Lung (tissue), 12 donors: ENCODE data around the gene PCSK5. TPM values are rescaled to one million over a fixed set of nuclear protein-coding genes. Genes with fewer than 3 reads are reported as not detected.

Experiments used
- ATAC-seq: fragments of 200-7000 bp; cut with Tn5 transposase; one replicate; pipeline ENCODE4 v1.9.1; 2020; ENCODE audit warnings: moderate number of reproducible peaks; ENCODE audit not compliant: insufficient read depth, low FRiP score
- DNase-seq, 3 donors: peaks; one replicate each; pipeline ENCODE4 v3.0.0-alpha.2; 2013 to 2017
- H3K27ac ChIP-seq, 2 donors: one replicate each; pipeline ENCODE4 v1.5.1; 2013; ENCODE audit warnings: mild to moderate bottlenecking in 2 of 2, moderate library complexity in 2 of 2, control low read depth in 1 of 2, inconsistent platforms in 1 of 2, low read depth in 1 of 2, low read length in 1 of 2
- H3K27me3 ChIP-seq, 3 donors: one replicate each; pipeline ENCODE4 v1.5.1; 2013; ENCODE audit warnings: low read length in 2 of 3; ENCODE audit not compliant: control insufficient read depth in 3 of 3, insufficient read depth in 3 of 3
- H3K36me3 ChIP-seq, 4 donors: one replicate each; pipeline ENCODE4 v1.5.1; 2013; ENCODE audit warnings: low read length in 4 of 4, mild to moderate bottlenecking in 1 of 4, moderate library complexity in 1 of 4; ENCODE audit not compliant: control insufficient read depth in 4 of 4, insufficient read depth in 4 of 4
- H3K4me1 ChIP-seq, 5 donors: one replicate each; pipeline ENCODE4 v1.5.1; 2013; ENCODE audit warnings: low read length in 5 of 5, mild to moderate bottlenecking in 2 of 5, moderate library complexity in 1 of 5; ENCODE audit not compliant: control insufficient read depth in 5 of 5, insufficient read depth in 5 of 5
- H3K4me3 ChIP-seq: one replicate; pipeline ENCODE4 v1.5.1; 2013; ENCODE audit warnings: mild to moderate bottlenecking, control low read depth, moderate library complexity
- H3K9ac ChIP-seq, 2 donors: one replicate each; pipeline ENCODE4 v1.5.1; 2013; ENCODE audit warnings: low read length in 2 of 2, control low read depth in 1 of 2; ENCODE audit not compliant: insufficient read depth in 1 of 2
- H3K9me3 ChIP-seq, 4 donors: one replicate each; pipeline ENCODE4 v1.5.1; 2013; ENCODE audit warnings: low read length in 3 of 4, mild to moderate bottlenecking in 1 of 4, moderate library complexity in 1 of 4; ENCODE audit not compliant: control insufficient read depth in 4 of 4, insufficient read depth in 3 of 4
- WGBS, 2 donors: extraction: QIAGEN DNeasy Blood & Tissue Kit; methylation state at CpG; one replicate each; pipeline ENCODE4 v1.1.7; 2013; 5-methylcytosine and 5-hydroxymethylcytosine counted together
- polyA plus RNA-seq, 2 donors: library from polyadenylated mRNA; stranded (reverse); fragments of 200-250 nt; gene quantifications; one replicate each; pipeline ENCODE4 v1.2.1, GENCODE V29; 2013
- total RNA-seq, 2 donors: library from RNA; depleted of rRNA in 1 of 2; stranded (reverse); fragments of >200 nt in 1 of 2; gene quantifications; one replicate each; pipeline ENCODE4 v1.2.1, GENCODE V29; 2014 to 2021
- TF ChIP-seq, protein P1 (sequence below): IDR thresholded peaks from 2 replicates; pipeline ENCODE4 v1.5.1; 2012; ENCODE audit warnings: mild to moderate bottlenecking; ENCODE audit errors: control extremely low read depth, extremely low read depth
- donor health status: control.
- donor health status: control.
- donor health status: Bipolar disorder and iron deficiency.
- donor health status: healthy.
- donor health status: DM: yes; HTN: yes; CAD: no.

The PCSK5 gene
- total and polyA plus RNA-seq, 4 donors: 1.9 to 28.2 (median 13.6) TPM

DNA sequence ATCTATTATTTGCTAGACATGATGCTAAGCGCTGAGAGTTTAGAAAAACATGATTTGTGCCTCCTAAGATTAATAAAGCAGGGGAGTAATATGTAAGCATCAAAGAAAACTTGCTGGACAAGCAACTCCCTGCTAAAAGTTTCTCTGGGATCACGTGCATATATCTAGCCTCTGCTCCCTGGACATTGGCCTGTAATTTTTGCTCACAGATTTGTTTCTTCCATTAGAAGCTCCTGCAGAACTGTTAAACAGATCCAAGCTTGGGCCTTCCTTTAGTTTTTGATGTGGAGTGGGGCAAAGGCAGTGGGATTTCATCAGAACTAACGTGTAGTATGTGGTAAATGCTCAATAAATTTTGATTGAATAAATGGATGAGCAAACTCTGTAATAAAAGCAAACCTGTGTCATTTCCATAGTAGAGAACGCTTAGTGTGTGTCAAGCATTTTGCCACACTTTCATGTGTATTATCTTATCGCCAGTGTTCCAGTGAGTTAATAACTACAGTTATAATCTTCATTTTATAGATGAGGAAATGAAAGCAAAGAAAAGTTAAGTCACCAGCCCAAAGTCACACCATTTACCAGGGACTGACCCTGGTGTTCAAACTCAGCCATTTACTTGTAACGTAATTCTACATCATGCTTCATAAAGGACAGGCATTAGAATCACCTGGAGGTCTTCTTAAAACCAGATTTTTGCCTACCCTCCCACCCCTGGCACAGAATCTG, 100.3 kb downstream of the PCSK5 start:
- Histone ChIP-seq H3K9ac (no peak overlapping the region), H3K36me3 (peaks cover 0 to 2% (median 0%) of the 10 kb centered on the region in 4 donors), H3K9me3 (no peaks in the 10 kb centered on the region), H3K27ac (no peak overlapping the region), H3K4me1 (no peaks in the 10 kb centered on the region), H3K27me3 (no peaks in the 10 kb centered on the region), H3K4me3 (no peak overlapping the region)
- WGBS, 2 donors: 81 to 85% methylated on average over 6 of the region's 6 CpGs
- TF ChIP-seq, protein P1, sequence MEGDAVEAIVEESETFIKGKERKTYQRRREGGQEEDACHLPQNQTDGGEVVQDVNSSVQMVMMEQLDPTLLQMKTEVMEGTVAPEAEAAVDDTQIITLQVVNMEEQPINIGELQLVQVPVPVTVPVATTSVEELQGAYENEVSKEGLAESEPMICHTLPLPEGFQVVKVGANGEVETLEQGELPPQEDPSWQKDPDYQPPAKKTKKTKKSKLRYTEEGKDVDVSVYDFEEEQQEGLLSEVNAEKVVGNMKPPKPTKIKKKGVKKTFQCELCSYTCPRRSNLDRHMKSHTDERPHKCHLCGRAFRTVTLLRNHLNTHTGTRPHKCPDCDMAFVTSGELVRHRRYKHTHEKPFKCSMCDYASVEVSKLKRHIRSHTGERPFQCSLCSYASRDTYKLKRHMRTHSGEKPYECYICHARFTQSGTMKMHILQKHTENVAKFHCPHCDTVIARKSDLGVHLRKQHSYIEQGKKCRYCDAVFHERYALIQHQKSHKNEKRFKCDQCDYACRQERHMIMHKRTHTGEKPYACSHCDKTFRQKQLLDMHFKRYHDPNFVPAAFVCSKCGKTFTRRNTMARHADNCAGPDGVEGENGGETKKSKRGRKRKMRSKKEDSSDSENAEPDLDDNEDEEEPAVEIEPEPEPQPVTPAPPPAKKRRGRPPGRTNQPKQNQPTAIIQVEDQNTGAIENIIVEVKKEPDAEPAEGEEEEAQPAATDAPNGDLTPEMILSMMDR: no peak
- no peak for DNase-seq
- ATAC-seq: no peak

DNA sequence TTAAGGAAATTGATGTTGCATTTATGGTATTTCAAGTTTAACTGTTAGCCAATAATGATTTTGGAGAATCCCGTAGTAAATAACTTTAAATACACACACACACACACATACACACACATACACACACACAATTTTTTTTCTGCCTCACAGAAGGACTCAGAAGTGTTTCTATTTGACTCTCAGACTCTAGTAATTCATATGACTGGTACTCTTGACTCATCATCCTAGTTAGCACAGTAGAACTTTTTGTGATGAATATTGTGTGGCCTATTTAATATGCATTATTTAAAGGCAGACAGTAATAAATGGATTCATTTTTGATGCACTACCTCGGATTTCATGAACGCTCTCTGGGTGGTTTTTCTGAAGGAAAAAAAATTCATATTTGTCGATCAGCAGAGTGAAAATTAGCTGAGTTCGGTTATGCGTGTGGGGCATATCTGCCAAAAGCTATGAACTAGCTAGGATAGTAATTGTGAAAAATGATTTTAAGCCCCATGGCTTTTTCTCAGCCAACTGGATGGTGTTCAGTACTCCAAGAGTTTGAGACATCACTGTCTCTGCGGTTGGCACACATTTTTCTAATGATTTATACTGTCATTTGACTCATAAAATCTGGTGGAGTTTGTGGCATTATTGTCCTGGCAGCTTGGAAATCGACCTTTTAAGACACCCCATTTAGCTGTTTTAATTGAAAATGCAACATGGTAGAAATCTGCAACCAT, 102.2 kb downstream of the PCSK5 start:
- ATAC-seq (no peak), DNase-seq (no peak)
- Histone ChIP-seq H3K36me3 (no peaks in the 10 kb centered on the region), H3K9ac (no peak overlapping the region), H3K27ac (no peak overlapping the region), H3K4me3 (no peak overlapping the region), H3K4me1 (no peaks in the 10 kb centered on the region), H3K9me3 (no peaks in the 10 kb centered on the region), H3K27me3 (no peaks in the 10 kb centered on the region)
- 87 to 93% methylated on average over 8 of the region's 8 CpGs for WGBS, 2 donors
- TF ChIP-seq, protein P1: no peak

DNA sequence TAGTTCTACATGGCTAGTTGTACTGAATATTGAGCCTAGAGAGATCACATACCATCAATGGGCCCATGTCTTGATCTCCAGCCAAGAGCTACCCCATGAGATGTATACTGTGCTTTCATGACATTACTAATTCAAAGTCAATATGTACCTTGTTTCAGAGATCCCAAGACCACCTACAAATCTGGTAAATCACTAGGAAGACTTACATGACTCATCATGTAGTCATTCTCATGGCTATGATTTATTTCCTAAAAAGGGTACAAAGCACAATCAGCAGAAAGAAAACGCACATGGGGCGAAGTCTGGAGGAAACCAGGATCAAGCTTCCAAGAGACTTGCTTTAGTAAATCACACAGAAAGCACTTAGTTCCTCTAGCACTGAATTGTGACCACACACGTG, 103.0 kb downstream of the PCSK5 start:
- H3K4me3 ChIP-seq: no peak overlapping the region
- ATAC-seq (no peak), DNase-seq (no peak)
- H3K9me3 ChIP-seq: no peaks in the 10 kb centered on the region
- TF ChIP-seq, protein P1: no peak
- H3K36me3 ChIP-seq: no peaks in the 10 kb centered on the region
- H3K27ac ChIP-seq: no peak overlapping the region
- 86% methylated on average over 3 of the region's 3 CpGs for WGBS, 2 donors
- H3K27me3 ChIP-seq: no peaks in the 10 kb centered on the region
- no peaks in the 10 kb centered on the region for H3K4me1 ChIP-seq
- H3K9ac ChIP-seq: no peak overlapping the region
